T-helper 22 cell (primary cell): ENCODE measurements around the gene RSPH1.
"Not testable (repeated sequence)": the region's sequence is repeated elsewhere in the genome, so short reads cannot be mapped to it uniquely, and the experiment has no call there.

ENCODE experiments used
- DNase-seq: peaks from one replicate; pipeline ENCODE4 v3.0.0-alpha.2; 2020; ENCODE audit warnings: low read depth

RSPH1 gene

GRCh38 chr21:42486072-42486471, 10.0 kb downstream of the RSPH1 start:
- DNase-seq: no peak

DNA sequence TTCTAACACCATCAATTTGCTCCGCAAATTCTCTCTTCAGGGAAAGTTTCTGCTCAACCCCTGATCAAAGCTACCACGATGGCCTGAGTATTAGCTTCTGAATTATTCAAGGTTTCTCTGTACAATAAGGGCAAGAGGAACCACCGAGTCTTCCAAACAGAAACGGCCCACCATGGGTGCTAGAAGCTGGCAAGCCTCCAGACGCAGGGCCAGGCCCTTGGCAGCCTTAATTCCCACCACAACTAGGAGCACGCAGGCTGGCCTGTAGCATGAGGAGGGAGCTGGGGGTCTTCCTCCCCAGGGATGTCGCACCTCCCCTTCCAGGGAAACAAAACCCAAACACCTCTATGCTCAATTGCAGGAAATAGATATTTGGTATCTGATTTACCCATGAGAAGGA, 11.1 kb downstream of the RSPH1 start:
- no peak for DNase-seq

GRCh38 chr21:42481169-42481568, 14.9 kb downstream of the RSPH1 start:
- DNase-seq: no peak

DNA sequence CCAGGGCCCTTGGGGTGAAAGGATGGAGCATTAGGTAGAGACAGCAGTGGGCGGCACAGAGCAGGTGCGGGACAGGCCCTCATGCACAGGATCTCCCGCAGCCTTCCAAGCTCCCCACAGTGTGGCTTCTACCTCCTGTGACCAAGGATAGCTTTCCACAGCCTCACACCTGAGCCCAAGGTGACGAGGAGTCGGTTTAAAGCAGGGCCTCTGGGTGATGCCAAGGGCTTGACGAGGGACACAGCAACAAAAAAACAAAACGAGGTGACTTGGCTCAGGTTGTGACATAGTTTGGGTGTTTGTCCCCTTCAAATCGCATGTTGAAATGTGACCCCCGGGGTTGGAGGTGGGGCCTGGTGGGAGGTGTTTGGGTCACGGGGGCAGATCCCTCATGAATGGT, 15.3 kb downstream of the RSPH1 start:
- DNase-seq: no peak

DNA sequence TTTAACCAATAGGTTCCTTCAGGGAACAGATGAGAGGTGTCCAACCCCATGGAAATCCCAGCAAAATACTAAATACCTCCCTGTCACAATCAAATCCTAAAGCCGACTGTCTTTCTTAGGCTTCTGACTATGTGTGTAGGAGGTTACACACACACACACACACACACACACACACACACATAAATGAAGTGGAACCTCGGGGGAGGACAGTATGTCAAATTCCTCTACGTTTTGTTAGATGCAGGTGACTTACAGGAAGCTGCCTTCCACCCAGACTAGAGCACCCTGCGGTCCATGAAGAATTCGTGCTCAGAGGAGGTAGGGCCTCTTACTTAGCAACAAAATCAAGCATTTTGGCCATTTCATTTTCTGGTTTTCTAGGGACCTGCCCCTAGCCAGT, 16.4 kb downstream of the RSPH1 start:
- no peak for DNase-seq

GRCh38 chr21:42478504-42478903, 17.5 kb downstream of the RSPH1 start:
- DNase-seq: no peak

DNA sequence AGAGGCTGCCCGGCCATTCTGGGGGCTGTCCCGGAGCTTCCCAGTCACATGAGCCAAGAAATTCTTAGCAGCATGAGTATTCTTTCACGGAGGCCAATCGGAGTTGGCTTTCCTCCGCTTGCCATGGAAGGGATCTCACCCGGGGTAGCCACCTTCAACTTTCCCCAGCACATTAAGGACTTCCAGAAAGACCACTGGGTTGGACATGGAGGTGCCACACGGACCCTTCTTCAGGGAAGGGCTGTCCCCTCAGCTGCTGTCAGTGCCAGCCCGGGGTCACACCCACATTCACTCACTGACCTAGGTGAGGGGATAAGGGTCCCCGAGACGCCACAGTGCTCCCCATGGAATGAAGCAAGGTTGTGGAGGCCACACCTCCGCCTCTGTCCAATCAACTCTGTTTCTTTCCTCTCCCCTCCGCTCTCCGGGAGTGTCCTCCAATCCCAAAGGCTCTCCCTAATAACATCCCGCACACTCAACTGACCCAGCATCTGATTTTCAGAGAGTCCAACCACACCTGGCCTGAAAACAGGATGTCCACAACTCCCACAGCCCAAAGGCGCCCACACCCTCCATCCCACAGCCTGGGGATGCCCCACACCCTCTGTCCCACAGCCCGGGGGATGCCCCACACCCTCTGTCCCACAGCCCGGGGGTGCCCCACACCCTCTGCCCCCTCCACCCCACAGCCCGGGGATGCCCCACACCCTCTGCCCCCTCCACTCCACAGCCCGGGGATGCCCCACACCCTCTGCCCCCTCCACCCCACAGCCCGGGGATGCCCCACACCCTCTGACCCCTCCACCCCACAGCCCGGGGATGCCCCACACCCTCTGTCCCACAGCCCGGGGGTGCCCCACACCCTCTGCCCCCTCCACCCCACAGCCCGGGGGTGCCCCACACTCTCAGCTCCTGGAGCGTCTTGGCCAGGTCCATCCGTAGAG, 19.4 kb downstream of the RSPH1 start:
- DNase-seq: no peak

DNA sequence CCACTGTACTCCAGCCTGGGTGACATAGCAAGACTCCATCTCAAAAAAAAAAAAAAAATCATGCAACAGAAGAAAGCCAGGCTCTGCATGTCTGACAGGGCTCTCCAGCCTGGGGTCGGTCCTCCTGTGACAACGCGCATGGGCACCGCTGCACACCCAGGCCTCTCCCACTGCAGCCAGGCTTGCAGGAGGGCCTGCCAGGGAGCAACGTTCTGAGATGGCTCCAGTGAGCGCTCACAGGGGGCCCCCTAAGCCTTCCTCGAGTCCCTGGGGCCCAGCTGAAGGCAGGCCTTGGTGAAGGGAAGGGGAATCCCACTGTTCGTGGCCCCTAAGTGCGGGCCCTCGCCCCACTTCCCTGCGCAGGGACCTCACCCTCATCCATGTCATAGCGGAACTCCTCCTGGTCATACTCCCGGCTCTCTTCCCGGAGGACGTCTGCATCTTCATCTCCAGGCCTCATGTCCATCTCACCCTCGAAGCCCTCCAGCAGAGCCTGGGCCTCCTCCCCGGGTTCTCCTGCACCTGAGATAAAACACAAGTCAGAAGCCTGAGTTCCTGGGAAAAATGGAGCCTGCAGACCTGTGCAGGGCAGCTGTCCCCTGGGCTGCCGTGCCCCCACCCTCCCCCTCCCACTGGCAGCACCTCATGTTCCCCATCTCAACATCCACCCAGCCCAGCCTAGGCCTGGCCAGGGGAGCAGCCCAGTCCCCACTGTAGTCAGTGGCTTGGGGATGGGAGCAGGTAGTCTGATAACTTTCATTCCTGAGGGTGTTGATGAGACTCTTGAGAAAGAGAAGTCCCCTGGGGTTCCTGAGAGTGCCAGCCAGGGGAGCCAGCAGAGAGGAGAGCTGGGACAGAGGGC, 20.3 kb downstream of the RSPH1 start:
- DNase-seq: no peak

- DNase-seq: no peak
Observed at GRCh38 chr21:42475036-42475435, 21.0 kb downstream of the RSPH1 start.

DNA sequence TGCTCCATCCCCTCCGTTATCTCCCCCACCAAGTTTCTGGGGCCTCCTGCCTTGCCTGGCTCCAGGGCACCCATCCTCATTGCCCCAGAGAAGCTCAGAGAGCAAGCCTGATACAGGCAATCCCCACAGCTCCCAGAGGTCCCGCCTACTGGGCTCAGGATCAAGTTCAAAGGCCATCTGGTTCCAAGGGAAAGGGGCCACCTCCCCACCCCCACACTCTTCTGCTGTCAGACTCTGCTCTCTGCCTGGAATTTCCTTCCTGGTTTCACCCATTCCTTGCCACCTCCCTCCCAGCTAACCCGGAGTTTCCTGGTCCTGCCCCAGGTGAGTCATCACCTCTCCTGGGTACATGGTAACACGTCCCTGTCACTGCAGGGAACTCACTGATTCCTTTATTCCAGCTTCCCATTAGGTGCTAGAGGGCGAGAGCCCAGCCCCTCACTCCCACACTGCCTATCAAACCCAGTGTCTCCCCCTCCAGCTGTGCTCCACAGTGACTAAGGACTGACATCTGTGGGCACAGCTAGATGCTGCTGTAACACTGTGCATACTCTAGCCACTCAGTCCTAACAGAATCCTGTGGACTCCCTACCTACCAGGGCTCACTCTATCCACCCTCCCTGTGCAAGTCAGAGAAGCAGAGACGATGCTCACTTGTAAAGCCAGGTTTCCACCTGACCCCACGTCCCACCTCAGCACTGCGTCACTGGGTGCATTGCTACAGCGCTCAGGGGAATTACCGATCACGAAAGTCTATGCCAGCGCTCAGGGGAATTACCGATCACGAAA, 21.8 kb downstream of the RSPH1 start:
- DNase-seq: no peak

GRCh38 chr21:42473498-42474042, 22.5 kb downstream of the RSPH1 start:
- DNase-seq: no peak

- DNase-seq: no peak
Observed at GRCh38 chr21:42472521-42472920, 23.5 kb downstream of the RSPH1 start.

- DNase-seq: no peak
Observed at GRCh38 chr21:42471716-42472330, 24.2 kb downstream of the RSPH1 start.

DNA sequence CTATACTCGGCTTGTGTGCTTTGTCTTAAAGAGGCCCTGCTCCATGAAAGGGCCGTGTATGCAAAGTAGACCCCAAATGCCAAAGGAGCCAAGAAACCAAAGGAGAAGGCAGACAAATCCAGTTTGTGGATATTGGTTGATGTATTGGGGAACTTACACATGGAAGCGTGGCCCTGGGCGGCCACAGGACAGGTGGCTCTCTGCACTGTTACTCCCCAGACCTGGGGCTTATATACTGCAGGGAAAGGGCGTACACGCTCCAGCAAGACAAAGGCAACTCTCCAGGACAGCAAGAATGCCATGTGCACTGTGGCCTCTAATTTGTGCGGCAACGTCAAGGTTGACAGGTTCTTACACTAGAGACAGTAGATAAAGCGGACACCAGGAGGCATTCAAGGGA, 24.8 kb downstream of the RSPH1 start:
- DNase-seq: no peak

DNA sequence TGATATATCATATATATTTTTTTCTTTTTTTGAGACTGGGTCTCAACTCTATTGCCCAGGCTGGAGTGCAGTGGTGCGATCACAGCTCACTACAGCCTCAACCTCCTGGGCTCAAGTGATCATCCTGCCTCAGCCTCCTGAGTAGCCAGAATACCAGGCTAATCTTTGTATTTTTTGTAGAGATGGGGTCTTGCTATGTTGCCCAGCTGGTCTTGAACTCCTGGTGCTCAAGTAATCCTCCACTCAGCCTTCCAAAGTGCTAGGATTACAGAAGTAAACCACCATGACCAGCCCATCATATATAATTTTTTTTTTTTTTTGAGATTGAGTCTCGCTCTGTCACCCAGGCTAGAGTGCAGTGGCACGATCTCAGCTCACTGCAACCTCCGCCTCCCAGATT, 26.3 kb downstream of the RSPH1 start:
- DNase-seq: not testable (repeated sequence)

DNA sequence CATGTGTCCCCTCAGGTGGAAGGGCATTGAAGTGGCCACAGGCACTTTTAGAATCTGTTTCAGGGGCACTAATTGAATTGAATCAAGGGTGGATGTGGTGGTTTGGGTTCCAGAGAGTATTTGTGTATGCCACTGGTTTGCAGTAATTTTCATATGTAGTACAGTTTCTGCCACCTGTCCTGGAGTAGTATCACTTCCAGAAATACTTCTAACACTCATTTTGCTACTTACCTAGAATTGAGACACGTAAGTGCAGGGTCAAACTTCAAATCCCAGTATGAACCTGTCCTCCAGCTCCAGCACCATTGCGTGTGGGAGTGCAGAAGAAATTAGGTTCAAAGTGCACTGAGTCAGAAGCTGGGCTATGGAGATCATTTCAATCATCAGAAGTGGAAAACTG, 26.8 kb downstream of the RSPH1 start:
- DNase-seq: no peak

- no peak for DNase-seq
Observed at GRCh38 chr21:42468491-42469131, 27.4 kb downstream of the RSPH1 start.

GRCh38 chr21:42467140-42467983, 28.7 kb downstream of the RSPH1 start:
- DNase-seq: no peak

DNA sequence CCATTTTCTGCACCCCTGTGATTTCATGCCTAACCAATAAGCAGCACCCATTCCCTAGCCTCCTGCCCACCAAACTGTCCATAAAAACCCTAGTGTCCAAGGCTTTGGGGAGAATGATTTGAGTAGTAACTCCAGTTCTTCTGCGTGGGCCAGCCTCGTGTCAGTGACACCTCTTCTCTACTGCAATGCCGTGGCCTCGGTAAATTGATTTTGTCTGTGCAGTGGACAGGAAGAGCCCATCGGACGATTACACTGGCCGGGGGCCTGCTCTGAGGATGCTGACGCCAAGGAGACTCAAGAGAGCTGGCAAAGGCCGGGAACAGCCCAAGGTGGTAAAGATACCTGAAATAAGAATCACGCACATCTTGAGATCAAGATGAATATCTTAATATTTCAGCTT, 29.3 kb downstream of the RSPH1 start:
- DNase-seq: no peak

- DNase-seq: no peak
Observed at GRCh38 chr21:42465803-42466127, 30.3 kb downstream of the RSPH1 start.
